IgD-negative memory B cell (primary cell): ENCODE data around the gene OIT3. TPM values are rescaled to one million over a fixed set of nuclear protein-coding genes. Genes with fewer than 3 reads are reported as not detected.
"Not testable (repeated sequence)": the region's sequence is repeated elsewhere in the genome, so short reads cannot be mapped to it uniquely, and the experiment has no call there.

Experiments used
- H3K27ac Mint-ChIP-seq, 3 donors: one replicate each; pipeline ENCODE4 v1.8.0; 2020 to 2022; ENCODE audit warnings: mild to moderate bottlenecking in 3 of 3, mixed read lengths in 3 of 3, moderate library complexity in 1 of 3
- H3K27me3 Mint-ChIP-seq: one replicate; pipeline ENCODE4 v1.8.0; 2021; ENCODE audit warnings: mixed read lengths
- H3K36me3 Mint-ChIP-seq: one replicate; pipeline ENCODE4 v1.8.0; 2020; ENCODE audit warnings: mild to moderate bottlenecking, mixed read lengths
- H3K4me1 Mint-ChIP-seq, 3 donors: one replicate each; pipeline ENCODE4 v1.8.0; 2020 to 2022; ENCODE audit warnings: mixed read lengths in 3 of 3, mild to moderate bottlenecking in 1 of 3
- H3K4me3 Mint-ChIP-seq, 4 donors: one replicate each; pipeline ENCODE4 v1.8.0; 2020 to 2022; ENCODE audit warnings: mild to moderate bottlenecking in 4 of 4, mixed read lengths in 4 of 4, moderate library complexity in 3 of 4
- H3K9me3 Mint-ChIP-seq, 3 donors: one replicate each; pipeline ENCODE4 v1.8.0; 2020 to 2021; ENCODE audit warnings: mixed read lengths in 3 of 3, mild to moderate bottlenecking in 1 of 3
- polyA plus RNA-seq: library from polyadenylated mRNA; unstranded; fragments of 300-500 nt; fragmentation: Illumina TruSeq; gene quantifications from one replicate; pipeline ENCODE4 v1.2.3, GENCODE V29; 2021

The OIT3 gene
- polyA plus RNA-seq, 1 donor from 2014 or later, result not detected

- not testable (repeated sequence) for H3K4me3 Mint-ChIP-seq, H3K36me3 Mint-ChIP-seq, H3K27ac Mint-ChIP-seq, H3K4me1 Mint-ChIP-seq
- peaks cover 11% of the 10 kb centered on the region for H3K27me3 Mint-ChIP-seq
- peaks cover 7 to 19% (median 17%) of the 10 kb centered on the region in 3 donors for H3K9me3 Mint-ChIP-seq
Observed at GRCh38 chr10:72917803-72918332, 24.3 kb downstream of the OIT3 start.

- peaks cover 0 to 1% (median 0%) of the 10 kb centered on the region in 3 donors for H3K4me1 Mint-ChIP-seq
- H3K27me3 Mint-ChIP-seq, result peaks cover 11% of the 10 kb centered on the region
- peaks cover 7 to 19% (median 17%) of the 10 kb centered on the region in 3 donors for H3K9me3 Mint-ChIP-seq
- H3K36me3 Mint-ChIP-seq, result peaks cover 3% of the 10 kb centered on the region
- no peak overlapping the region for H3K27ac Mint-ChIP-seq
- H3K4me3 Mint-ChIP-seq, result no peak overlapping the region
Observed at GRCh38 chr10:72918352-72918751, 24.8 kb downstream of the OIT3 start.

GRCh38 chr10:72921147-72921683, 27.7 kb downstream of the OIT3 start:
- H3K27ac Mint-ChIP-seq, H3K36me3 Mint-ChIP-seq, H3K4me1 Mint-ChIP-seq, H3K4me3 Mint-ChIP-seq: not testable (repeated sequence)
- Mint-ChIP-seq H3K9me3 (peaks cover 7 to 19% (median 19%) of the 10 kb centered on the region in 3 donors), H3K27me3 (peaks cover 13% of the 10 kb centered on the region)

- Mint-ChIP-seq H3K4me3 (no peak overlapping the region), H3K27ac (no peak overlapping the region), H3K36me3 (peaks cover 3% of the 10 kb centered on the region), H3K27me3 (peaks cover 12% of the 10 kb centered on the region), H3K4me1 (no peaks in the 10 kb centered on the region), H3K9me3 (peaks cover 7 to 19% (median 19%) of the 10 kb centered on the region in 3 donors)
Observed at GRCh38 chr10:72924351-72924750, 30.8 kb downstream of the OIT3 start.

- Mint-ChIP-seq H3K27ac (no peak overlapping the region), H3K4me3 (no peak overlapping the region), H3K9me3 (peaks cover 6 to 15% (median 11%) of the 10 kb centered on the region in 3 donors), H3K27me3 (peaks cover 5% of the 10 kb centered on the region), H3K36me3 (no peaks in the 10 kb centered on the region), H3K4me1 (no peaks in the 10 kb centered on the region)
Observed at GRCh38 chr10:72925951-72926465, 32.5 kb downstream of the OIT3 start.

- H3K4me3 Mint-ChIP-seq, result no peak overlapping the region
Observed at GRCh38 chr10:72927485-72927884, 33.9 kb downstream of the OIT3 start.

GRCh38 chr10:72928798-72929197, 35.3 kb downstream of the OIT3 start:
- Mint-ChIP-seq H3K4me3 (no peak overlapping the region), H3K36me3 (peaks cover under 1% of the 10 kb centered on the region), H3K9me3 (peaks cover 0 to 2% (median 0%) of the 10 kb centered on the region in 3 donors), H3K27me3 (peaks cover 7% of the 10 kb centered on the region), H3K4me1 (no peaks in the 10 kb centered on the region), H3K27ac (no peak overlapping the region)

More at GRCh38 chr10:72927485-72927884, 33.9 kb downstream of the OIT3 start:
- Mint-ChIP-seq H3K4me1 (no peaks in the 10 kb centered on the region), H3K27me3 (peaks cover 6% of the 10 kb centered on the region), H3K36me3 (no peaks in the 10 kb centered on the region), H3K27ac (no peak overlapping the region), H3K9me3 (peaks cover under 1 to 3% (median 1%) of the 10 kb centered on the region in 3 donors)

GRCh38 chr10:72930276-72930675, 36.7 kb downstream of the OIT3 start:
- no peak overlapping the region for H3K27ac Mint-ChIP-seq

GRCh38 chr10:72932259-72933015, 38.9 kb downstream of the OIT3 start:
- Mint-ChIP-seq H3K27me3 (peaks cover 5% of the 10 kb centered on the region), H3K4me1 (no peaks in the 10 kb centered on the region), H3K27ac (no peak overlapping the region), H3K9me3 (no peaks in the 10 kb centered on the region), H3K4me3 (no peak overlapping the region), H3K36me3 (peaks cover 5% of the 10 kb centered on the region)

More at GRCh38 chr10:72930276-72930675, 36.7 kb downstream of the OIT3 start:
- H3K9me3 Mint-ChIP-seq, result no peaks in the 10 kb centered on the region
- H3K36me3 Mint-ChIP-seq, result peaks cover 2% of the 10 kb centered on the region
- no peak overlapping the region for H3K4me3 Mint-ChIP-seq
- no peaks in the 10 kb centered on the region for H3K4me1 Mint-ChIP-seq
- H3K27me3 Mint-ChIP-seq, result peaks cover 5% of the 10 kb centered on the region

GRCh38 chr10:72935361-72935760, 41.8 kb downstream of the OIT3 start:
- Mint-ChIP-seq H3K9me3 (no peaks in the 10 kb centered on the region), H3K36me3 (peaks cover 5% of the 10 kb centered on the region), H3K27me3 (peaks cover 5% of the 10 kb centered on the region), H3K27ac (no peak overlapping the region), H3K4me3 (no peak overlapping the region), H3K4me1 (no peaks in the 10 kb centered on the region)

- Mint-ChIP-seq H3K27me3 (peaks cover 4% of the 10 kb centered on the region), H3K4me1 (peaks cover 0 to 3% (median 0%) of the 10 kb centered on the region in 3 donors), H3K9me3 (peaks cover 0 to 3% (median 0%) of the 10 kb centered on the region in 3 donors), H3K36me3 (peaks cover 2% of the 10 kb centered on the region), H3K4me3 (no peak overlapping the region), H3K27ac (no peak overlapping the region)
Observed at GRCh38 chr10:72943498-72944234, 50.1 kb downstream of the OIT3 start.

- peaks cover 2% of the 10 kb centered on the region for H3K36me3 Mint-ChIP-seq
- no peak overlapping the region for H3K27ac Mint-ChIP-seq
- peaks cover 4% of the 10 kb centered on the region for H3K27me3 Mint-ChIP-seq
- H3K4me3 Mint-ChIP-seq, result no peak overlapping the region
- peaks cover 0 to 3% (median 0%) of the 10 kb centered on the region in 3 donors for H3K4me1 Mint-ChIP-seq
- H3K9me3 Mint-ChIP-seq, result peaks cover 0 to 3% (median 0%) of the 10 kb centered on the region in 3 donors
Observed at GRCh38 chr10:72946963-72947362, 53.4 kb downstream of the OIT3 start.

- peaks cover 0 to 3% (median 0%) of the 10 kb centered on the region in 3 donors for H3K9me3 Mint-ChIP-seq
Observed at GRCh38 chr10:72948762-72949161, 55.2 kb downstream of the OIT3 start.

GRCh38 chr10:72951760-72952159, 58.2 kb downstream of the OIT3 start:
- Mint-ChIP-seq H3K27me3 (no peaks in the 10 kb centered on the region), H3K4me1 (no peaks in the 10 kb centered on the region), H3K4me3 (no peak overlapping the region), H3K36me3 (peaks cover 2% of the 10 kb centered on the region), H3K27ac (no peak overlapping the region), H3K9me3 (no peaks in the 10 kb centered on the region)

More at GRCh38 chr10:72948762-72949161, 55.2 kb downstream of the OIT3 start:
- H3K27ac Mint-ChIP-seq, result no peak overlapping the region
- peaks cover 0 to 3% (median 0%) of the 10 kb centered on the region in 3 donors for H3K4me1 Mint-ChIP-seq
- H3K27me3 Mint-ChIP-seq, result peaks cover 4% of the 10 kb centered on the region
- peaks cover 2% of the 10 kb centered on the region for H3K36me3 Mint-ChIP-seq
- no peak overlapping the region for H3K4me3 Mint-ChIP-seq

- H3K4me3 Mint-ChIP-seq, result no peak overlapping the region
- H3K9me3 Mint-ChIP-seq, result no peaks in the 10 kb centered on the region
- no peak overlapping the region for H3K27ac Mint-ChIP-seq
- H3K27me3 Mint-ChIP-seq, result peaks cover 1% of the 10 kb centered on the region
- no peaks in the 10 kb centered on the region for H3K4me1 Mint-ChIP-seq
- H3K36me3 Mint-ChIP-seq, result peaks cover 2% of the 10 kb centered on the region
Observed at GRCh38 chr10:72952189-72952588, 58.6 kb downstream of the OIT3 start.
